Ammon's horn (tissue), 1 donor: ENCODE data around the gene FAM83E.
"Not testable (repeated sequence)": the region's sequence is repeated elsewhere in the genome, so short reads cannot be mapped to it uniquely, and the experiment has no call there.

Experiments used
- DNase-seq: peaks from one replicate; pipeline ENCODE4 v3.0.0-alpha.2; 2016; ENCODE audit warnings: low spot score

FAM83E gene

DNA sequence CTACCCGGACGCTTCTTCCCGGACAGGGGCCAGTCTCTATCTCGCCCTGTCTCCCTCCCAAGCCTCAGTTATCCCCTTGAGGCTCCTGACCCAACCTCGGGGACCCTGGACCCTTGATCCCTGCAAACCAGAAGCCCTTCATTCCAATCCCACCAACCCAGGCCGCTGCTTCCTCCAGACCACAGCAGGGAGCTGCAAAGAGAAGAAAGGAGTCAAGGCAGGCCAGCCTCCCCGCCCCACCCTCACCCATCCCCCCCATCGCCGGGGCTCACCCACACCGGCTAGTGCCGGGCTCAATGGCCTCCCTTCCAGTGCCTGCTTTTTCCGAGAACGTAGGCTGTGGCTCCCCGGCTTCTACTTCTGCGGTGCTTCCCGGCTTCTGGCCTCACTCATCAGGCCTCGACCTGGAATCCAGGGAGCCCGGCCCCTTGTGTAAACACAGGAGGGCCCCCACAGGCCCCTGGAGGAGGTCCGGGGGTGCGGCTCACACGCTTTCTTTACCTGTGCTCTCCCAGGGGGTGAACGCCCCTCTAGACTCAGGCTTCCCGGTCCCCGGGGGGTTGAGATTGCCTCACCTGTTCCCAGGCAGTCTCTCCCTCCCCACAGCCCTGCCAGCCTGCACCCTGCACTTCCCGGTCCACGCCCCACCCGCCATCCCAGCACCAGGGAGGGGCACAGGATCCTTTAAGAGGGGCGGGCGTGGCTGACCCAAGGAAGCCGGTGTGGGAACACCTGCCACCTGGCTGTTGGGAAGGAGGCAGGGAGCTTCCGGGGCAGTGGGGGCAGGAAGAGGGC, at the start of gene FAM83E:
Gene FAM83E (minus strand): TSS at position 641 of the 795 bp plus-strand sequence. CDS start 1,704 bp downstream, outside the sequence.
- no peak for DNase-seq

DNA sequence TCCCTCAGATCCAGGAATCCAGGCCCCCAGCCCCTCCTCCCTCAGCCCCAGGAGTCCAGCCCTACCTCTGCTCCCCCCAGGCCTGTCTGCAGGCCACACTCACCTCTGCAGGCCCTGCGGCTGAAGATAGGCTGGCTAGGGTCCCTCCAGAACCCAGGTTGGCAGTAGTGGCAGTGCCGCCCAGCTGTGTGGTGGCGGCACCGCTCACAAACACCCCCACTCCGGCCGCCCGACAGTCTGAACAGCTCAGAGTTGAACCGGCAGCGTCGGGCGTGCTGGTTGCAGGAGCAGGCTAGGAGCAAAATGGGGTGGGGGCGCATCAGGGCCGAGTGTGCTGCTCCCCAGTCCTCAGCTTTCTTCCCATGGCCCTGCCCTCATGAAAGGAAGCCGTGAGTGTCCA, 49.6 kb upstream of the FAM83E start:
- no peak for DNase-seq

DNA sequence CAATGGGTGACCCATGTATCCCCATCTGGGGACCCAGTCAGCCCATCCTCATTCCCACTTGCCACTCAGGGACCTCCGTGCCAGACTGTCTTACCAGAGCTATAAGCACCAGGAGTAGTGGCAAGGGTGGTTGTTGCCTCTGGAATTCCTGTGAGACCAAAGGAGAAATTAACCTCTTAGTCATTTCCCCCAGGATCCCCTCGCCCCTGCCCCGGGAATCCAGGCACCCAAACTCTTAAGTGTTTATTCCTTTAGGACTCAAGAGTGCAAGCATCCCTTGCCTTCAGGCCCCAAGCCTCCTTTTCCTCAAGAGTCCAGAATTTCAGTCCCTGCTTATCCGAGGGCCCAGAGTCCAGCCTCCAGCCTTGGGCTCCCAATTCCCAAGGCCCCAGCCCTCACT, 48.8 kb upstream of the FAM83E start:
- DNase-seq, result no peak

GRCh38 chr19:48661711-48662090, 46.8 kb upstream of the FAM83E start:
- no peak for DNase-seq

GRCh38 chr19:48660852-48661710, 46.2 kb upstream of the FAM83E start:
- DNase-seq, result peak; percentile 90

DNA sequence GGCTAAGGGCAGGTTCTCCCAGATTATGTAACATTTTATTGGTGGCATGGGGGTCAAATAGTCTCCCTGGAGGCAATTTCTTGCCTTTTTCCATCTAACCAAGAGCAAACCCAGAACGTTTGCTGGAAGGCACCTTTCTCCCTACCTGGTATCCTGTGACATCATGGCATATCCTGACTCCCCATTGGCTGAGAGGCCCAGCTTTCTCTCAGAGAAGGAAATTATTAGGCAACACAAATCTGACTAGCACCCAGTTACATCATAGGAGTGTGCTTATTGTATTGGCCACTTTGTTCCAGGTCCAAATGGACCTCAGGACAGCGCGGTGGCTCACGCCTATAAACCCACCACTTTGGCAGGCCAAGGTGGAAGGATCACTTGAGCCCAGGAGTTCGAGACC, 44.9 kb upstream of the FAM83E start:
- no peak for DNase-seq

GRCh38 chr19:48658483-48658882, 43.6 kb upstream of the FAM83E start:
- DNase-seq, result no peak

DNA sequence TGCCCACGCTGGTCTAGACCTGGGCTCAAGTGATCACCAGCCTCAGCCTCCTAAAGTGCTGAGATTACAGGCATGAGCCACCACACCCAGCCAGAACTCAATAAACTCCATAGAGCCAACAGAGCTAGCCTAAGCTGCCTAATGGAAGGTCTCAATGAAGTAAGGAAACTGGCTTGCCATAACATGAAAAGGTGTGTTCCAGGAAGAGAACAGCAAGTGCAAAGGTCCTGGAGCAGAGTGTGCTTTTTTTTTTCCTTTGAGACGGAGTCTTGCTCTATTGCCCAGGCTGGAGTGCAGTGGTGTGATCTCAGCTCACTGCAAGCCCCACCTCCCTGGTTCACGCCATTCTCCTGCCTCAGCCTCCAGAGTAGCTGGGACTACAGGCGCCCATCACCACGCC, 43.0 kb upstream of the FAM83E start:
- DNase-seq, result not testable (repeated sequence)

DNA sequence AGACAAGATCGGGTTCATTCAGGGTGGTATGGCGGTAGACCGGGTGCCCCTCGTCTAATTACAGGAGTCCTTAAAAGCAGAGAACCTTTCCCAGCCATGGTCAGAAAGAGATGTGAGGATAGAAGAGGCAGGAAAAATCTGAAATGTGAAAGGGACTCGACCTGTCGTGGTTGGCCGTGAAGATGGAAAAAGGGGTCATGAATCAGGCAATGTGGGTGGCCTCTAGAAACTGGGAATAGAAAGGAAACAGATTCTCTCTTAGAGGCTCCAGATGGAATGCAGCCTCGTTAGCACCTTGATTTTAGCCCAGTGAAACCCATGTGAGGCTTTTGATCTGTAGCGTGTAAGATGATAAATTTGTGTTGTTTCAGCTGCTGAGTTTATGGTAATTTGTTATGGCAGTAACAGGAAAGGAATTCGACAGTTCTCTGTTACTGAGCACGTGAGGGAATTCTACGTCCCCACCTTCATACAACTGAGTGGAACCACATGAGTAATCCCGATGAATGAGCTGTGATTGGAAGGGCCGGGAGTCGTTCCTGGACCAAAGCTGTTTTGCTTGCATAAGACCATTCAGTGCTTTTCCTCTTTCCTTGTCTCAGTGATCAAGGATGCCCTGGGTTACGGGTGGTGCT, 42.1 kb upstream of the FAM83E start:
- DNase-seq, result no peak

GRCh38 chr19:48654299-48655059, 39.6 kb upstream of the FAM83E start:
- no peak for DNase-seq

DNA sequence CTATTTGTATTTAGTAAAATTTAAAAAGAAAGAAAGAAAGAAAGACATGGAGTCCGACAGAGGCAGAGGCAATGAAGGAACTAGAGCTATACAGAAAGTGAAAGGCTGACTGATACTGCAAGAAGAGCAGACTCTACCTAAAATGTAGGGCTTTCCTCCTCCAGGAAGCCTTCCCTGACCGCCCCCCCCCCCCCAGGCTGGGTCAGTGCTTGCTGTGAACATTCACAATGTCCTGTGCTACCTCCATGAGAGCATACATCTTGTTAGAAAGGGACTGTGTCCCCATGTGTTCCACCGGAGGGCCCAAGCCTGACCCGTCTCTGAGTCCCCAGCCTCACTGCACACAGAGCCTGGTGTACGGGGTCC, 36.8 kb upstream of the FAM83E start:
- no peak for DNase-seq

DNA sequence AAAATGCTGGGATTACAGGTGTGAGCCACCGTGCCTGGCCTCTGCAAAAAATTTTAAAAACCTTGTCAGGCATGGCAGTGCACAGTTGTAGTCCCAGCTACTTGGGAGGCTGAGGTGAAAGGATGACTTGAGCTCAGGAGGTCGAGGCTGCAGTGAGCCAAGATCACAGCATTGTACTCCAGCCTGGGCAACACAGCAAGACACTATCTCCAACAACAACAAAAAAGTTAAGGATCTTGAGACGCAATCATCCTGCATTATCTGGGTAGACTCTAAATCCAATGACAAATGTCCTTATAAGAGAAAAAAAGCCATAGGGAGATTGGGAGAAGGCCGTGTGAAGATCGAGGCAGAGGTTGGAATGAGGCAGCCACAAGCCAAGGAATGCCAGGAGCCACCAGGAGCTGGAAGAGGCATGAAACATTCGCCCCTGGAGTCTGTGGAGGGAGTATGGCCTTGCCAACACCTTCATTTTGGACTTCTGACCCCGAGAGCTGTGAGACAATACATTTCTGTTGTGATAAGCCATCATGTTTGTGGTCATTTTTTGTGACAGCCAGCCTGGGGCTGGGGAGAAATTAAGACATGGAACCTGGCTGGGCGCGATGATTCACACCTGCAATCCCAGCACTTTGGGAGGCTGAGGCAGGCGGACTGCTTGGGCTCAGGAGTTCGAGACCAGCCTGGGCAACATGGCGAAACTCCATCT, 36.3 kb upstream of the FAM83E start:
- DNase-seq, result no peak

- no peak for DNase-seq
Measured at GRCh38 chr19:48648134-48648533, 33.3 kb upstream of the FAM83E start.

- DNase-seq, result no peak
Measured at GRCh38 chr19:48646722-48647216, 31.9 kb upstream of the FAM83E start.

DNA sequence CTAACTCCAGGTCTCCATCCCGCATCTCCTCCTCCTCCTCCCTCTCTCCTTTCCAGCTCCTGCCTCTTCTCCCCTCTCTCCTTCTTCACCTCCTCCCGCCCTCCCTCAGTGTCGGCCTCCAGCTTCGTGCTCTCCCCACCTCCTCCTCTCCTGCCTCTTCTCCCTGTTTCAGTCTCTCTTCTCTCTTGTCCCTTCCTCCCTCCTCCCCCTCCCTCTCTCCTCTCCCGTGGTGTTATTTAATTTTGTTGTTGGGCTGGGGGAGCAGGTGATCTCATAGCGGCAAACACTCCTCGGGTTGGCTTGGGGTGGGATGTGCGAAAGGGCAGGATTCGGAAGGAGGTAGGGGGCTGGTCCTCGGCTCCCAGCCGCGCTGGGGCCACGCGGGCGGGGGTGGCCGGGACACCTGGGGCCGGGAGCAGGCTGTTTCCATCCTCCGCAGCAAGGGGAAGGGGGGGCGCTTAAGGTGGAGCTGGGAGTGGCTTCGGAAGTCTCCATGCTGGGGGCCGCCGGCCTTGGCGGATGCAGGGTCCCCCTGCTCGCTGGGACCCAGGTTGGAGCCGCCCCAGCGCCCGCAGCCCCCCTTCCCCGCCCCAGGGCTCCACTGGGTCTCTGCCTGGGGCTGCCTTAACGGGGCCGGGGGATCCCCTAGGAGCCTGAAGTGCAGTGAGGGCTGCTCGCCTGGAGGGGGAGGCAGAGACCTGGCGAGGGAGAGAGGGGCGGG, 31.3 kb upstream of the FAM83E start, which contains the start of gene CA11:
Gene CA11 (minus strand): TSS at position 187 of the 721 bp plus-strand sequence. CDS start 555 bp downstream, outside the sequence.
- peak; percentile 94 for DNase-seq

DNA sequence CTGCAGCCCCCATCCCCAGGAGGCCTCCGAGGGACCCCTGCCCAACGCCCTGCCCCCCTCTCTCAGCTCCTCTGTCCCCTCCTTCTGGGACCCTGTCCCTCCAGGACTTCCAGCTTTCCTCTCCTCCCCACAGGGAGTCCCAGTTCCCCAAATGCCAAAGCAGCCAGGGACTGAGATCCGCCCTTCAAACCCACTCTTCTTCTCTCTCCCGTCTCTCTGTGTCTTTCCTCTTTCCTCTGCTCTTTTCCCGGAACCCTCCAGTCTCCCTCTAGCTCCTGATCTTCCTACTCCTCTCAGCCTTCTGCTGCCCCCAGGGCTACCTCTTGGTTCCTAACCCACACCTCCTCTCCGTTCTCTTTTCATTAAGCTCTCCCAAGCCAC, 30.7 kb upstream of the FAM83E start:
- DNase-seq, result no peak

DNA sequence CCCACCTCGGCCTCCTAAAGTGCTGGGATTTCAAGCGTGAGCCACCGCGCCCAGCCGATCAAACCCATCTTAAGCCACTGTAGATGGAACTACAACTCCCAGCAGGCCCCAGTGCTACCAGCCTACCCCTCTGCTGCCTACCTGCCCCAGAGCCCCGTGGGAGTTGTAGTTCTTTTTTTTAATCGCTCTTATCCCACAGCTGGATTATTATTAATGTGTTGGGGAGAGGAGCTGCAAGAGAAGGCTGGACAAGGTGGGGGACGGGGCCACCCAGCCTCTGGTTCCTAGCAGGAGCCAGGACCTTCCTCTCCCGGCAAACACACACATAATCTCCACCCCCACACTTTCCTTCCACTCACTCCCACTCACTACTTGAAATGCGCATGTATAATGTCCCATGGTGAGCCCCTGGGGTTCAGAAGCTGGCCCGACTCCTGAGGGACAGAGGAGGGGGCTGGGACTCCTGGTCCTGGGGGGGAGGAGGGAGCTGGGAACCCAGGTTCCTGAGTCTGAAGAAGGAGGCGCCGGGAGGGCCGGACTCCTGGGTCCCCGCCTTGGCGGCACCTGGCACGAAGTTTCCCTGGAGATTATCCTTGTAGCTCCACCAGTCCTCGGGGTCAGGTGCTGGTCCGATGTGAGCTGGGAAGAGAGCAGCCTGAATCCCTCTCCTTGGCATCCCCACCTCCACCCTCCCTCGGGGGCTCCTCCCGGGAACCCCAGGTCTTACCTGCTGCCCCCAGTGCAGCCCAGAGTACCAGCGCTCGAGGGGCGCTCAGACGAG, 30.2 kb upstream of the FAM83E start:
- peak; percentile 94 for DNase-seq

GRCh38 chr19:48644355-48644754, 29.5 kb upstream of the FAM83E start:
- no peak for DNase-seq

DNA sequence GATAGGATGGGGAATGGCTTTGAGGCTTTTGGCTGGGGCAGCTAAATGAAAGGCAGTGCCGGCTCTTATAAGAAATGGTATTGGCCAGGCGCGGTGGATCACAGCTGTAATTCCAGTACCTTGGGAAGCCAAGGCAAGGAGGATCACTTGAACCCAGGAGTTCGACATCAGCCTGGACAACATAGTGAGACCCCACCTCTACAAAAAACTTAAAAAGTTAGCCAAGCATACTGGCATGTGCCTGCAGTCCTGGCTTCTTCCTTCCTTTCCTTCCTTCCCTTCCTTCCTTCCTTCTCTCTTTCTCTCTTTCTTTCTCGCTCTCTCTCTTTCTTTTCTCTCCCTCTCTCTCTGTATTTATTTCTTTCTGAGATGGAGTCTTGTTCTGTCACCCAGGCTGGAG, 28.0 kb upstream of the FAM83E start:
- DNase-seq, result no peak

DNA sequence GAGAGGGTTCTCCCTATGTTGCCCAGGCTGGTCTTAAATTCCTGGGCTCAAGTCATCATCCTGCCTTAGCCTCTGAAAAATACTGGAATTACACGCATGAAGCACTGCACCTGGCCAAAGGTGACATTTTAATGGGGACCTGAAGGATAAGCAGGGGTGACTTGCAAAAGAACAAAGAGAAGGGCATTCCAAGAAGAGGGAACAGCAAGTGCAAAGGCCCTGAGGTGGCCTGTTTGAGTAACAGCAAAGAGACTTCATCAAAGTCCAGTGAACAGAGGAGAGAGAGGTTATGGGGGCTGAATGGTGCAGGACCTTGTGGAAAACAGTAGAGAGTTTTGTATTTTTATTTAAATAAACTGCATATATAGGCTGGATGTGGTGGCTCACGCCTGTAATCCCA, 27.0 kb upstream of the FAM83E start:
- DNase-seq, result no peak
